ENCODE data around the gene ZNF611. TPM values are rescaled to one million over a fixed set of nuclear protein-coding genes. Genes with fewer than 3 reads are reported as not detected.

ZNF611 gene
- total and polyA plus RNA-seq, 9 of the 15 experiments (the other 6 are each of a cell fraction or from before 2014, with no cell fraction given): 3.7 to 29.6 (median 12.8) TPM

GRCh38 chr19:52739576-52739975, 4.7 kb upstream of the ZNF611 start (continued):
- no peak for TF ChIP-seq ZBTB43 (CRISPR knock-in tag; IDR thresholded peaks at IDR 0.05)

- FAIRE-seq (no peak), DNase-seq (ENCODE audit: extremely low read depth in 1 of 4, low spot score in 3 of 4) (no peak), ATAC-seq (no peak)
- Histone ChIP-seq H3K4me3 (no peak overlapping the region), H3K4me2 (ENCODE audit: insufficient read depth, low read length) (no peak overlapping the region), H3K9ac (ENCODE audit: insufficient read depth in 1 of 2, low read depth in 2 of 2, low read length in 2 of 2) (no peak overlapping the region), H3K27ac (ENCODE audit: extremely low read depth, low read depth, low read length) (no peak overlapping the region), H3K79me2 (ENCODE audit: control insufficient read depth, insufficient read depth, low read length) (peaks cover 24% of the 10 kb centered on the region), H4K20me1 (replicated peaks; ENCODE audit: control insufficient read depth, insufficient read depth, low read length) (no peaks in the 10 kb centered on the region), H3K4me1 (replicated peaks in 1 of 2; ENCODE audit: control insufficient read depth in 2 of 2, insufficient read depth in 2 of 2, low read length in 2 of 2) (peaks cover 2 to 16% of the 10 kb centered on the region in 2 experiments; a peak in 2 of 5 replicates), H3K27me3 (ENCODE audit: control insufficient read depth in 2 of 2, insufficient read depth in 2 of 2, low read length in 2 of 2) (no peaks in the 10 kb centered on the region), H3K9me3 (replicated peaks; ENCODE audit: control insufficient read depth, insufficient read depth, low read depth, low read length) (peaks cover 5% of the 10 kb centered on the region), H3K36me3 (ENCODE audit: control insufficient read depth, insufficient read depth, low read length) (peaks cover 4% of the 10 kb centered on the region; the same call in 1 of the 3 replicates), H3K9me1 (ENCODE audit: control insufficient read depth, insufficient read depth, low read length) (no peaks in the 10 kb centered on the region), H2AFZ (ENCODE audit: low read depth, low read length) (peak overlapping the region; percentile 81; the same call in 1 of the 2 replicates)
- 88% methylated on average over 17 of the region's 18 CpGs for WGBS (ENCODE audit: insufficient coverage, low coverage, missing lambda C conversion rate)
- intact Hi-C loops (cut with micrococcal nuclease) (no loop called here), in situ Hi-C loops (cut with MboI) (no loop called here)
- TF ChIP-seq ZBTB33 (CRISPR knock-in tag; IDR thresholded peaks at IDR 0.05) (peak; percentile 50; the same call in 1 of the 2 replicates), CREM (IDR thresholded peaks at IDR 0.05; ENCODE audit: low read depth) (no peak)
- ChIA-PET CTCF (ENCODE audit: low intra/inter-chr PET ratio) (no interaction called here), POLR2A (no interaction called here)
- no TSS peak for BruUV-seq (replicated peaks)
These were observed 890 bp upstream of the ZNF611 start for GRCh38 chr19:52735734-52736133.

Data from K562 (cell line).